Right atrium auricular region (tissue), 2 donors: ENCODE data around the gene WBP1L. TPM values are rescaled to one million over a fixed set of nuclear protein-coding genes. Genes with fewer than 3 reads are reported as not detected.

ENCODE experiments used
- DNase-seq: peaks from one replicate; pipeline ENCODE4 v3.0.0-alpha.2; 2019; ENCODE audit warnings: low spot score
- H3K27ac ChIP-seq, 2 donors: fragments of 200-600 bp; sonication (generic); 1 replicate in 1 of 2; 2 replicates in 1 of 2; pipeline ENCODE4 v1.5.1; 2016 to 2019
- H3K27me3 ChIP-seq, 2 donors: fragments of 200-600 bp; sonication (generic); one replicate each; pipeline versions ENCODE4 v1.5.1 to v1.6.0; 2017 to 2019
- H3K36me3 ChIP-seq: fragments of 200-600 bp; sonication (generic); one replicate; pipeline ENCODE4 v1.5.1; 2016
- H3K4me1 ChIP-seq, 2 donors: fragments of 200-600 bp; sonication (generic); one replicate each; pipeline versions ENCODE4 v1.5.1 to v1.6.0; 2017 to 2019
- H3K4me3 ChIP-seq, 2 donors: fragments of 200-600 bp; sonication (generic); 1 replicate in 1 of 2; 2 replicates in 1 of 2; pipeline ENCODE4 v1.5.1; 2017 to 2019; ENCODE audit warnings: mild to moderate bottlenecking in 1 of 2, moderate library complexity in 1 of 2
- H3K9me3 ChIP-seq, 2 donors: fragments of 200-600 bp; sonication (generic); one replicate each; pipeline ENCODE4 v1.5.1; 2019
- total RNA-seq, 2 donors: library from RNA; depleted of rRNA; stranded (reverse); fragments of >200 nt; gene quantifications; one replicate each; pipeline ENCODE4 v1.1.0, GENCODE V29; 2016
- TF ChIP-seq, protein P1 (sequence below), 2 donors: fragments of 200-600 bp; sonication (generic); IDR thresholded peaks; one replicate each; pipeline ENCODE4 v1.5.1; 2019; ENCODE audit warnings: antibody characterized with exemption in 2 of 2

Gene WBP1L
- total RNA-seq, 2 donors from 2014 or later: 46.1 to 94.4 TPM

DNA sequence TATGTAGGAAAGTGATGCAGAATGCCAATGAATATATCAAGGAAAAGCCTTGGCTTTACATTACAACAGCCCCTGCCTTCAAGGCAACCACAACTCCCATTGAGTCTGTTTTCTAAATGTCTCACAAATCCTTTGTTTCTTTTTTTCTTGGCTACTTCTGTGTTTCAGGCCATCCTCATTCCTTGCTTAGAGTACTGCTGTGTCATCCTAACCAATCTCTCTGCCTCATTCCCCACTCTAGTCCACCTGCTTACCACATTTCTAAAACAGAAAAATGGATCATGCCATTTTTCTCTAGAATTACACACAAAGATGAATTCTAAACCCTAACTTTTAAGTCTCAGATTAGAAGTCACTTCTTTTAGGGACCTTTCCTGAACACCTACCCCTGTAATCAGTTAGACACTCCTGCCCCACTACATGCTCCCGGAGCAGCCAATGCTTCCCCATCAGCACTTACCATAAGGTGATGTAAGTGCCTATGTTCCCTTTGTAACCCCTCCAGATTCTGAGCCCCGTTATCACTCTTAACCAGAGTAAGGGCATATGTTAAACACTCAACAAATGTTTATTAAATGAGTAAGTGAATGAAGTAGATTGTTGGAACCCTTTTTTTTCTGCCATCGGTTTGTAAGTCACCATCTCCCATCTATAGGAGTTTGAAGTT is 113.1 kb downstream of the WBP1L start:
- TF ChIP-seq, protein P1, sequence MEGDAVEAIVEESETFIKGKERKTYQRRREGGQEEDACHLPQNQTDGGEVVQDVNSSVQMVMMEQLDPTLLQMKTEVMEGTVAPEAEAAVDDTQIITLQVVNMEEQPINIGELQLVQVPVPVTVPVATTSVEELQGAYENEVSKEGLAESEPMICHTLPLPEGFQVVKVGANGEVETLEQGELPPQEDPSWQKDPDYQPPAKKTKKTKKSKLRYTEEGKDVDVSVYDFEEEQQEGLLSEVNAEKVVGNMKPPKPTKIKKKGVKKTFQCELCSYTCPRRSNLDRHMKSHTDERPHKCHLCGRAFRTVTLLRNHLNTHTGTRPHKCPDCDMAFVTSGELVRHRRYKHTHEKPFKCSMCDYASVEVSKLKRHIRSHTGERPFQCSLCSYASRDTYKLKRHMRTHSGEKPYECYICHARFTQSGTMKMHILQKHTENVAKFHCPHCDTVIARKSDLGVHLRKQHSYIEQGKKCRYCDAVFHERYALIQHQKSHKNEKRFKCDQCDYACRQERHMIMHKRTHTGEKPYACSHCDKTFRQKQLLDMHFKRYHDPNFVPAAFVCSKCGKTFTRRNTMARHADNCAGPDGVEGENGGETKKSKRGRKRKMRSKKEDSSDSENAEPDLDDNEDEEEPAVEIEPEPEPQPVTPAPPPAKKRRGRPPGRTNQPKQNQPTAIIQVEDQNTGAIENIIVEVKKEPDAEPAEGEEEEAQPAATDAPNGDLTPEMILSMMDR (IDR thresholded peaks at IDR 0.05): no peak
- Histone ChIP-seq H3K27me3 (no peaks in the 10 kb centered on the region), H3K9me3 (no peaks in the 10 kb centered on the region), H3K4me1 (peaks cover 0 to 18% of the 10 kb centered on the region in 2 donors), H3K27ac (peak overlapping the region in 1 of 2 donors; percentile 65), H3K4me3 (no peak overlapping the region), H3K36me3 (peaks cover 12% of the 10 kb centered on the region)
- no peak for DNase-seq

GRCh38 chr10:102859911-102860310 is 116.2 kb downstream of the WBP1L start:
- H3K27ac ChIP-seq: peak overlapping the region; percentile 14 to 22
- peaks cover 0 to 14% of the 10 kb centered on the region in 2 donors for H3K4me1 ChIP-seq
- no peak overlapping the region for H3K4me3 ChIP-seq
- TF ChIP-seq, protein P1 (IDR thresholded peaks at IDR 0.05): no peak
- no peaks in the 10 kb centered on the region for H3K9me3 ChIP-seq
- H3K36me3 ChIP-seq: peaks cover 23% of the 10 kb centered on the region
- H3K27me3 ChIP-seq: no peaks in the 10 kb centered on the region
- DNase-seq: no peak

GRCh38 chr10:102863660-102864059 is 119.9 kb downstream of the WBP1L start:
- peaks cover 0 to under 1% of the 10 kb centered on the region in 2 donors for H3K4me1 ChIP-seq
- TF ChIP-seq, protein P1 (IDR thresholded peaks at IDR 0.05): no peak
- no peak overlapping the region for H3K27ac ChIP-seq
- H3K36me3 ChIP-seq: peaks cover 23% of the 10 kb centered on the region
- no peaks in the 10 kb centered on the region for H3K27me3 ChIP-seq
- H3K9me3 ChIP-seq: no peaks in the 10 kb centered on the region
- no peak for DNase-seq
- H3K4me3 ChIP-seq: no peak overlapping the region

DNA sequence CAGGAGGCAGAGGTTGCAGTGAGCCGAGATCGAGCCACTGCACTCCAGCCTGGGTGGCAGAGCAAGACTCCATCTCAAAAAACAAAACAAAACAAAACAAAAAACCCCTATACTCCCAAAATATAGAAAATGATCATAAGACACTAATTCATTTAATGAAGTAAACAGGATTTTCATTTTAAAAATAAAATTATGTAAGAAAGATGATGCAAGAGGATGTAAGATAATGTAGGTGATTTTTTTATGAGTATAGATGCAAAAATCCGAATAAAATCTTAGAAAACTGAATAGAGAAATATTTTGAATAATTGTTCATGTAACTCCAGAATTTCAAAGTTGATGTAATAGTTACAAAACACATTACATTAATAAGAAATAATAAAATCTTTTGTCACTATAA is 121.9 kb downstream of the WBP1L start:
- H3K36me3 ChIP-seq: peaks cover 19% of the 10 kb centered on the region
- TF ChIP-seq, protein P1 (IDR thresholded peaks at IDR 0.05): no peak
- no peak overlapping the region for H3K4me3 ChIP-seq
- no peak overlapping the region for H3K27ac ChIP-seq
- H3K4me1 ChIP-seq: peaks cover 0 to 17% of the 10 kb centered on the region in 2 donors
- no peaks in the 10 kb centered on the region for H3K9me3 ChIP-seq
- H3K27me3 ChIP-seq: no peaks in the 10 kb centered on the region
- no peak for DNase-seq

Other genes with a start within 250 kb of the WBP1L start
- gene ACTR1A, start 241.2 kb upstream of the WBP1L start, total RNA-seq: 100 to 1,000 TPM; 107 to 124 TPM
- gene SUFU, start 240.0 kb upstream of the WBP1L start, total RNA-seq: 1 to 10 TPM; 4.9 to 6.4 TPM
- gene TRIM8, start 99.5 kb upstream of the WBP1L start, total RNA-seq: 100 to 1,000 TPM; 106 to 125 TPM
- 1 to 10 TPM; 5.7 to 6.4 TPM for gene ARL3, start 29.6 kb upstream of the WBP1L start, total RNA-seq
- gene SFXN2, start 29.3 kb upstream of the WBP1L start, total RNA-seq: 1 to 10 TPM in 1 of 2 donors, under 1 TPM in 1; 0.59 to 2.7 TPM
- gene CYP17A1, start 93.5 kb downstream of the WBP1L start, total RNA-seq: under 1 TPM in 1 of 2 donors, not detected in 1; 0.47 TPM
- gene BORCS7, start 110.3 kb downstream of the WBP1L start, total RNA-seq: 10 to 100 TPM; 22.5 to 25.3 TPM
- 10 to 100 TPM; 11.7 to 17.3 TPM for gene AS3MT, start 125.5 kb downstream of the WBP1L start, total RNA-seq
- gene CNNM2, start 174.3 kb downstream of the WBP1L start, total RNA-seq: 1 to 10 TPM; 3.3 to 4.1 TPM